ENCODE measurements around the gene VAT1L. TPM values are rescaled to one million over a fixed set of nuclear protein-coding genes. Genes with fewer than 3 reads are reported as not detected.

VAT1L gene
- total and polyA plus RNA-seq, 4 donors, result 0.17 to 0.98 (median 0.26) TPM

DNA sequence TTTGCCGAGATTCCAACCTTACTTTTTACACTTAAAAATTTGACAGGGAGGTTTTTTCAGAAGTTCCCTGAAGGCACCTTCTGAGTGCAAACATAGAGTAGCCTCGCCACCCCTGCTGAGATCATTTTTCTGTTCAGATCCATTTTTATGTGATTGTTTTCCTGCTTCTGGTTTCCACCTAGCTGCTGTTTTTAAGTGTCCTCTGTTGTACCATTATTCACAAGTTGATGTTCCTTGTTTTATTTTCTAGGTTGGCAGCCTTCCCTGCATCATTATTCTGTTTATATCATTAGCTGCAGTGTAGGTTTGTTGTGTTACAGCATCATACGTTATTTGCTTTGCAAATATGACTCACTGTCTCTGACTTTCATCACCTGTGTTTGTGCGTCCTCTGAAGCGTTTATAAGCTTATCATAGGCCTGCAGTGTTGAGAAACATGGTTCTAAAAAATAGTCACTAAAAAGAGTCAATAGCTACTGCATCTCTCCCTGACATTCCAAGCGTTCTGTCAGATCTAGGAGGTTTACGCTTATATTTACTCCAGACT, 117.1 kb downstream of the VAT1L start:
- H3K4me1 ChIP-seq (ENCODE audit: control insufficient read depth in 4 of 4, insufficient read depth in 4 of 4, low read length in 3 of 4), result no peaks in the 10 kb centered on the region
- no peak overlapping the region for H3K9ac ChIP-seq (ENCODE audit: low read depth in 1 of 2, low read length in 2 of 2)
- peaks cover 0 to 3% (median 0%) of the 10 kb centered on the region in 4 donors for H3K27me3 ChIP-seq (ENCODE audit: control insufficient read depth in 4 of 4, insufficient read depth in 4 of 4, low read length in 3 of 4)
- H3K27ac ChIP-seq (ENCODE audit: low read depth in 1 of 2, low read length in 2 of 2), result no peak overlapping the region
- 82% methylated on average over 7 of the region's 7 CpGs for WGBS
- H3K4me3 ChIP-seq (ENCODE audit: low read depth in 1 of 3, low read length in 3 of 3), result no peak overlapping the region
- H3K36me3 ChIP-seq (ENCODE audit: control insufficient read depth in 4 of 4, insufficient read depth in 3 of 4, low read depth in 1 of 4, low read length in 3 of 4), result no peaks in the 10 kb centered on the region
- DNase-seq (ENCODE audit: low spot score), result no peak
- H3K9me3 ChIP-seq (ENCODE audit: control insufficient read depth in 4 of 4, low read length in 3 of 4), result no peaks in the 10 kb centered on the region
- TF ChIP-seq GABPA (IDR thresholded peaks at IDR 0.05 in 1 of 2, conservative IDR thresholded peaks at IDR 0.05 in 1 of 2) (no peak), FOXA2 (IDR thresholded peaks at IDR 0.05) (no peak), REST (IDR thresholded peaks at IDR 0.05) (no peak), RAD21 (IDR thresholded peaks at IDR 0.05) (no peak), NR2F2 (IDR thresholded peaks at IDR 0.05) (no peak), RXRA (IDR thresholded peaks at IDR 0.05) (no peak), TAF1 (conservative IDR thresholded peaks at IDR 0.05) (no peak), HNF4G (IDR thresholded peaks at IDR 0.05) (no peak), YY1 (IDR thresholded peaks at IDR 0.05) (no peak), MAX (IDR thresholded peaks at IDR 0.05) (no peak), JUND (IDR thresholded peaks at IDR 0.05) (no peak), FOXA1 (IDR thresholded peaks at IDR 0.05) (no peak), EGR1 (IDR thresholded peaks at IDR 0.05; ENCODE audit: low read depth in 2 of 2) (no peak), SP1 (IDR thresholded peaks at IDR 0.05) (no peak), HNF4A (conservative IDR thresholded peaks at IDR 0.05) (no peak)
- TF ChIP-seq, protein P1, sequence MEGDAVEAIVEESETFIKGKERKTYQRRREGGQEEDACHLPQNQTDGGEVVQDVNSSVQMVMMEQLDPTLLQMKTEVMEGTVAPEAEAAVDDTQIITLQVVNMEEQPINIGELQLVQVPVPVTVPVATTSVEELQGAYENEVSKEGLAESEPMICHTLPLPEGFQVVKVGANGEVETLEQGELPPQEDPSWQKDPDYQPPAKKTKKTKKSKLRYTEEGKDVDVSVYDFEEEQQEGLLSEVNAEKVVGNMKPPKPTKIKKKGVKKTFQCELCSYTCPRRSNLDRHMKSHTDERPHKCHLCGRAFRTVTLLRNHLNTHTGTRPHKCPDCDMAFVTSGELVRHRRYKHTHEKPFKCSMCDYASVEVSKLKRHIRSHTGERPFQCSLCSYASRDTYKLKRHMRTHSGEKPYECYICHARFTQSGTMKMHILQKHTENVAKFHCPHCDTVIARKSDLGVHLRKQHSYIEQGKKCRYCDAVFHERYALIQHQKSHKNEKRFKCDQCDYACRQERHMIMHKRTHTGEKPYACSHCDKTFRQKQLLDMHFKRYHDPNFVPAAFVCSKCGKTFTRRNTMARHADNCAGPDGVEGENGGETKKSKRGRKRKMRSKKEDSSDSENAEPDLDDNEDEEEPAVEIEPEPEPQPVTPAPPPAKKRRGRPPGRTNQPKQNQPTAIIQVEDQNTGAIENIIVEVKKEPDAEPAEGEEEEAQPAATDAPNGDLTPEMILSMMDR (IDR thresholded peaks at IDR 0.05; ENCODE audit: low read depth, low read length, missing input control), result no peak
- TF ChIP-seq, protein P2, sequence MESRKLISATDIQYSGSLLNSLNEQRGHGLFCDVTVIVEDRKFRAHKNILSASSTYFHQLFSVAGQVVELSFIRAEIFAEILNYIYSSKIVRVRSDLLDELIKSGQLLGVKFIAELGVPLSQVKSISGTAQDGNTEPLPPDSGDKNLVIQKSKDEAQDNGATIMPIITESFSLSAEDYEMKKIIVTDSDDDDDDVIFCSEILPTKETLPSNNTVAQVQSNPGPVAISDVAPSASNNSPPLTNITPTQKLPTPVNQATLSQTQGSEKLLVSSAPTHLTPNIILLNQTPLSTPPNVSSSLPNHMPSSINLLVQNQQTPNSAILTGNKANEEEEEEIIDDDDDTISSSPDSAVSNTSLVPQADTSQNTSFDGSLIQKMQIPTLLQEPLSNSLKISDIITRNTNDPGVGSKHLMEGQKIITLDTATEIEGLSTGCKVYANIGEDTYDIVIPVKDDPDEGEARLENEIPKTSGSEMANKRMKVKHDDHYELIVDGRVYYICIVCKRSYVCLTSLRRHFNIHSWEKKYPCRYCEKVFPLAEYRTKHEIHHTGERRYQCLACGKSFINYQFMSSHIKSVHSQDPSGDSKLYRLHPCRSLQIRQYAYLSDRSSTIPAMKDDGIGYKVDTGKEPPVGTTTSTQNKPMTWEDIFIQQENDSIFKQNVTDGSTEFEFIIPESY (IDR thresholded peaks at IDR 0.05), result no peak
- TF ChIP-seq, protein P3, sequence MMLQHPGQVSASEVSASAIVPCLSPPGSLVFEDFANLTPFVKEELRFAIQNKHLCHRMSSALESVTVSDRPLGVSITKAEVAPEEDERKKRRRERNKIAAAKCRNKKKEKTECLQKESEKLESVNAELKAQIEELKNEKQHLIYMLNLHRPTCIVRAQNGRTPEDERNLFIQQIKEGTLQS (IDR thresholded peaks at IDR 0.05), result no peak
